PFSK-1 (cell line): ENCODE data around the gene CASP7.

Experiments used
- POLR2AphosphoS5 ChIP-seq: IDR thresholded peaks from 2 replicates; pipeline ENCODE4 v1.6.1; 2012; ENCODE audit warnings: low read depth, mild to moderate bottlenecking, control low read depth, low read length, moderate library complexity
- REST ChIP-seq, 2 experiments: IDR thresholded peaks; 2 replicates each; pipeline versions ENCODE4 v1.6.1 to v1.8.0; 2011 to 2012; ENCODE audit warnings: low read depth in 2 of 2, low read length in 2 of 2, control low read depth in 1 of 2, inconsistent platforms in 1 of 2, mild to moderate bottlenecking in 1 of 2, moderate library complexity in 1 of 2; ENCODE audit not compliant: insufficient read depth in 1 of 2
- SIN3A ChIP-seq: IDR thresholded peaks from 2 replicates; pipeline ENCODE4 v1.6.1; 2012; ENCODE audit warnings: mild to moderate bottlenecking, low read length, moderate library complexity, borderline replicate concordance; ENCODE audit not compliant: insufficient read depth
- TAF1 ChIP-seq: IDR thresholded peaks from 2 replicates; pipeline ENCODE4 v1.6.1; 2012; ENCODE audit warnings: low read length, control low read depth, borderline replicate concordance; ENCODE audit not compliant: insufficient read depth

- TF ChIP-seq REST (IDR thresholded peaks at IDR 0.05; ENCODE audit: insufficient read depth in 1 of 2, low read depth in 2 of 2, low read length in 2 of 2) (no peak), POLR2AphosphoS5 (no peak), TAF1 (no peak), SIN3A (no peak)
Measured at GRCh38 chr10:113775686-113776294, 96.1 kb downstream of the CASP7 start.
